HL-60 (cell line): ENCODE results near the gene MYBPH.

Source experiments
- DNase-seq, 2 experiments: peaks; one replicate each; pipeline ENCODE4 v3.0.0-alpha.2; 2010 to 2020; ENCODE audit warnings: low read depth in 1 of 2, low spot score in 1 of 2
- H3K27ac ChIP-seq: fragments of 250-450 bp; sonication (Bioruptor Pico); replicated peaks from 2 replicates; pipeline ENCODE4 v1.5.1; 2020; ENCODE audit warnings: mild to moderate bottlenecking, moderate library complexity
- H3K27me3 ChIP-seq: fragments of 250-450 bp; sonication (Bioruptor Pico); 2 replicates; pipeline ENCODE4 v1.5.1; 2021; ENCODE audit warnings: mild to moderate bottlenecking, moderate library complexity; ENCODE audit not compliant: insufficient read depth, poor library complexity, severe bottlenecking
- H3K4me3 ChIP-seq: replicated peaks from 2 replicates; pipeline ENCODE4 v1.5.1; 2011; ENCODE audit warnings: mild to moderate bottlenecking, control low read depth, low read length; ENCODE audit not compliant: insufficient read depth
- GABPA ChIP-seq: IDR thresholded peaks from 2 replicates; pipeline ENCODE4 v1.6.1; 2012; ENCODE audit warnings: low read depth
- POLR2AphosphoS5 ChIP-seq: IDR thresholded peaks from 2 replicates; pipeline ENCODE4 v1.6.1; 2012; ENCODE audit warnings: low read depth
- SPI1 ChIP-seq: IDR thresholded peaks from 2 replicates; pipeline ENCODE4 v1.6.1; 2012; ENCODE audit warnings: low read depth, mild to moderate bottlenecking, borderline replicate concordance
- TF ChIP-seq, protein P1 (sequence below): IDR thresholded peaks from 2 replicates; pipeline ENCODE4 v1.6.1; 2012; ENCODE audit warnings: low read depth; ENCODE audit not compliant: insufficient replicate concordance
- TF ChIP-seq, protein P2 (sequence below): IDR thresholded peaks from one replicate; pipeline ENCODE4 v1.5.1; 2011; ENCODE audit warnings: low read length, control low read depth, inconsistent platforms; ENCODE audit not compliant: insufficient read depth

The MYBPH gene

DNA sequence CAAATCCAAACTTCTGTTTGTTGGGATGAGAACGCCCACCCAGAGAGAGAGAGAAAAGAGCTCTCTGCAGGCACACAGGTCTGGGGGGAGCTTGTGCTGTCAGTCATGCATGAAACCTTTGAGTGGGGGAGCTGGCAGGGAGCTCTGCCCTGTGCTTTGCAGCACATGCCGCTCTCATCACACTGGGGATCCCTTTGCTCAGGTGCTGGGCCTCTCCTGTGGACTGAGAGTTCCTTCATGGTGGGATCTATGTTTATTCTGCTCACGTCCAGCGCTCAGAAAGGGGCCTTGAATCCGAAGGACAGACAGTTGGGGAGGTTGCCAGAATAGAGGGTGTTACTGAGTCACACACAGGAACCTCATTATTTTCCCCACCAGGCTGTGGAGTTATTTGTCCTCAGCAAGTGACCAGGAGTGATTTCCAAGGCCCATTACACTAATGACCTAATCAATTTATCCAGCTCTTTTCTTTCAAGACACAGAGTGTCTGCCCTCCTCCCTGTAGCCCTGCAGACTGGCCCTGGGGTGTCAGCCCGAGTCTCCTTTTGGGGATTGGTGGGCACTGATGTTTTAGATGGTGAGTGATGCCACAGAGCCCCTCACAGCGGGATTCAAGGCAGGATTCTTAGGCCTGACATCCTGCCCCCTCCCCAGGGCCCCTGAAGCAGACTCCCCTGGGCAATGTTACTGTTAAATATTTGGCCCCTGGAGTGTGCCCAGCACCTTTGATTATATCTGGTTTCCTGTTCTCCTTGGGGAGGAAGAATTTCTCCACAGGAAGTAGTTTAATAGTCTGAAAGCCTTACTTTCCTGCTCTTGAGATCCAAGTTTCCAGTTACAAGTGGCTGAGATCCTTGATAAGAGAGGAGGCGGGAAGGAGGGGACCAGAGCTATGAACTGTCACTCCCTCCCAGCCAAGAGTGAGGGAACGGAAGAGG lies 22.3 kb downstream of the MYBPH start:
- TF ChIP-seq GABPA (no peak), POLR2AphosphoS5 (no peak)
- TF ChIP-seq, protein P1, sequence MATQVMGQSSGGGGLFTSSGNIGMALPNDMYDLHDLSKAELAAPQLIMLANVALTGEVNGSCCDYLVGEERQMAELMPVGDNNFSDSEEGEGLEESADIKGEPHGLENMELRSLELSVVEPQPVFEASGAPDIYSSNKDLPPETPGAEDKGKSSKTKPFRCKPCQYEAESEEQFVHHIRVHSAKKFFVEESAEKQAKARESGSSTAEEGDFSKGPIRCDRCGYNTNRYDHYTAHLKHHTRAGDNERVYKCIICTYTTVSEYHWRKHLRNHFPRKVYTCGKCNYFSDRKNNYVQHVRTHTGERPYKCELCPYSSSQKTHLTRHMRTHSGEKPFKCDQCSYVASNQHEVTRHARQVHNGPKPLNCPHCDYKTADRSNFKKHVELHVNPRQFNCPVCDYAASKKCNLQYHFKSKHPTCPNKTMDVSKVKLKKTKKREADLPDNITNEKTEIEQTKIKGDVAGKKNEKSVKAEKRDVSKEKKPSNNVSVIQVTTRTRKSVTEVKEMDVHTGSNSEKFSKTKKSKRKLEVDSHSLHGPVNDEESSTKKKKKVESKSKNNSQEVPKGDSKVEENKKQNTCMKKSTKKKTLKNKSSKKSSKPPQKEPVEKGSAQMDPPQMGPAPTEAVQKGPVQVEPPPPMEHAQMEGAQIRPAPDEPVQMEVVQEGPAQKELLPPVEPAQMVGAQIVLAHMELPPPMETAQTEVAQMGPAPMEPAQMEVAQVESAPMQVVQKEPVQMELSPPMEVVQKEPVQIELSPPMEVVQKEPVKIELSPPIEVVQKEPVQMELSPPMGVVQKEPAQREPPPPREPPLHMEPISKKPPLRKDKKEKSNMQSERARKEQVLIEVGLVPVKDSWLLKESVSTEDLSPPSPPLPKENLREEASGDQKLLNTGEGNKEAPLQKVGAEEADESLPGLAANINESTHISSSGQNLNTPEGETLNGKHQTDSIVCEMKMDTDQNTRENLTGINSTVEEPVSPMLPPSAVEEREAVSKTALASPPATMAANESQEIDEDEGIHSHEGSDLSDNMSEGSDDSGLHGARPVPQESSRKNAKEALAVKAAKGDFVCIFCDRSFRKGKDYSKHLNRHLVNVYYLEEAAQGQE = no peak
- DNase-seq = no peak
- Histone ChIP-seq H3K27me3 (no peaks in the 10 kb centered on the region), H3K4me3 (no peak overlapping the region), H3K27ac (no peak overlapping the region)

DNA sequence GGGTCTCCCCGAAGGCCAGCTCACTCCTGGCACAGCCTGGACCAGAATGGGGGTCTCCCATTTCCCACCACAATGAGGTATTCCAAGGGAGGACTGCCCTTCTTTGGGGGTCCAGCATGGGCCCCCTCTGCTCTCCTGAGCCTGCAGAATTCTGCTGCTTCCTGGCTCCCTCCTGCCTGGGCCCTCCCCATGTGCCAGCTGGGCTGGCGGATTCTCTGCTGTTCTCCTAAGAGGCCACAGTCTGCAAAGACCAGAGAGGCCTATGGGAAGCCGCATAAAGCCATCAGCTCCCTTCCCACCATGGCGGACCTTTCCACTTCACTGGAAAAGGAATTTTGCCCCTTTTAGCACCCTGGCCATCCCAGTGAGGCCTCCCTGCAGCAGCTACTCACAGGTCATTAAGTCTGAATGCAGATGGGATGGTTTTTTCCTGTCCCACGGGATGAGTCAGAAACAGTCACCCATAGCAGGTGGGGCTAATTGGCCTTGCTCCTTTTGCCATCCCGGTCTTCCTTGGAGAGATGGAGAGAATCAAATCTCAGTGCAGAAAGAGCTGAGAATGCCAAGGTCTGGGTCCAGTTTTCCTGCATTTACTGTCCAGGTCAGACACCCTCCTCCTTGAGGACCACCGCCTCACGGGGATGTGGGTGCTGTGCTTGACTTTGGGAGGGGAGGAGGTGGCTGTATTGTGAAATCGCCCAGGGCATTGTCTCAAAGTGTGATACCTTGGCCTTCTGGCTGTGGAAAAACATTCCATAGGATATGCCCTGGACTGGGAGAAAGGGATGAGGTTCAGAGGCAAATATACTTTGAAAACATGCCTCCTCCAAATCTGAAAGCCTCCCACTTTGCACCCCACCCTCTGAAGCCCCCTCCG lies 23.2 kb downstream of the MYBPH start:
- no peak for DNase-seq
- Histone ChIP-seq H3K27me3 (no peaks in the 10 kb centered on the region), H3K27ac (no peak overlapping the region), H3K4me3 (no peak overlapping the region)
- TF ChIP-seq SPI1 = no peak
- TF ChIP-seq POLR2AphosphoS5 = no peak

DNA sequence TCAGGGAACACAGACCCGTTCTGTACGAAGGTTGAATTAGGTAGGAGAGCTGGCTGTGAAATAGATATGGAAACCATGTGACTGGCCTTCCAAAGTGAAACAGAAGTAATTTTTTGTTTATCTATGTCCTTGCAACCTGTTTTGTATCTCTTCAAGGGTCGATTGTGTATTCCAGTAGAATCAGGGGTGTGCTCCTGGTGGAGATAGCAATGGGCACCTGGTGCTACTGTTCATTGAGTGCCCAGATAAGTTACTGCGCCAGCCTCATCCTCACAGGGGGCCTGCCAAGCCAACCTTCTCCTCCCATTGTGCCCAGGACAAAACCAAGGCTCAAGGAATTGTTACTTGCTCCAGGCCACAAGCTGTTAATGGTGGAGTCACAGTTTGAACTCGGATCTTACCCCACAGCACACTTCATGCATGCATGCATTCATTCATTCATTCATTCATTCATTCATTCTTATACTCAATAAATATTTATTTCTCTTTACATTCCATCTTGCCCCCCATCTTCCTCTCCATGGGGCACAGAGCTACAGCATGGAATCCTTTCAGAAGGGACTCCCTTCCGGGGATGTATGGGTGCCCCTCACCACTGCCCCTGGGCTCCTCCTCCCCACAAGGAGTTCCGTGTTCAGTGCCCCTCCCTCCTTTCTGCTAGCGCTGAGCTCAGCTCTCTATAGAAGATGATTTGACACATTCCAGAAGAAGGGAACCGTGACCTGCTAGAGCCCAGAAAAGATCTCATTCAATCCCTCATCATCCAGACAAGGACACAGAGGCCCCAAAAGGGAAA lies 24.1 kb downstream of the MYBPH start:
- TF ChIP-seq, protein P1 = no peak
- TF ChIP-seq POLR2AphosphoS5 (no peak), GABPA (no peak)
- TF ChIP-seq, protein P2, sequence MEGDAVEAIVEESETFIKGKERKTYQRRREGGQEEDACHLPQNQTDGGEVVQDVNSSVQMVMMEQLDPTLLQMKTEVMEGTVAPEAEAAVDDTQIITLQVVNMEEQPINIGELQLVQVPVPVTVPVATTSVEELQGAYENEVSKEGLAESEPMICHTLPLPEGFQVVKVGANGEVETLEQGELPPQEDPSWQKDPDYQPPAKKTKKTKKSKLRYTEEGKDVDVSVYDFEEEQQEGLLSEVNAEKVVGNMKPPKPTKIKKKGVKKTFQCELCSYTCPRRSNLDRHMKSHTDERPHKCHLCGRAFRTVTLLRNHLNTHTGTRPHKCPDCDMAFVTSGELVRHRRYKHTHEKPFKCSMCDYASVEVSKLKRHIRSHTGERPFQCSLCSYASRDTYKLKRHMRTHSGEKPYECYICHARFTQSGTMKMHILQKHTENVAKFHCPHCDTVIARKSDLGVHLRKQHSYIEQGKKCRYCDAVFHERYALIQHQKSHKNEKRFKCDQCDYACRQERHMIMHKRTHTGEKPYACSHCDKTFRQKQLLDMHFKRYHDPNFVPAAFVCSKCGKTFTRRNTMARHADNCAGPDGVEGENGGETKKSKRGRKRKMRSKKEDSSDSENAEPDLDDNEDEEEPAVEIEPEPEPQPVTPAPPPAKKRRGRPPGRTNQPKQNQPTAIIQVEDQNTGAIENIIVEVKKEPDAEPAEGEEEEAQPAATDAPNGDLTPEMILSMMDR = no peak
- no peak overlapping the region for H3K4me3 ChIP-seq
- DNase-seq = no peak
- H3K27me3 ChIP-seq = no peaks in the 10 kb centered on the region
- no peak overlapping the region for H3K27ac ChIP-seq

DNA sequence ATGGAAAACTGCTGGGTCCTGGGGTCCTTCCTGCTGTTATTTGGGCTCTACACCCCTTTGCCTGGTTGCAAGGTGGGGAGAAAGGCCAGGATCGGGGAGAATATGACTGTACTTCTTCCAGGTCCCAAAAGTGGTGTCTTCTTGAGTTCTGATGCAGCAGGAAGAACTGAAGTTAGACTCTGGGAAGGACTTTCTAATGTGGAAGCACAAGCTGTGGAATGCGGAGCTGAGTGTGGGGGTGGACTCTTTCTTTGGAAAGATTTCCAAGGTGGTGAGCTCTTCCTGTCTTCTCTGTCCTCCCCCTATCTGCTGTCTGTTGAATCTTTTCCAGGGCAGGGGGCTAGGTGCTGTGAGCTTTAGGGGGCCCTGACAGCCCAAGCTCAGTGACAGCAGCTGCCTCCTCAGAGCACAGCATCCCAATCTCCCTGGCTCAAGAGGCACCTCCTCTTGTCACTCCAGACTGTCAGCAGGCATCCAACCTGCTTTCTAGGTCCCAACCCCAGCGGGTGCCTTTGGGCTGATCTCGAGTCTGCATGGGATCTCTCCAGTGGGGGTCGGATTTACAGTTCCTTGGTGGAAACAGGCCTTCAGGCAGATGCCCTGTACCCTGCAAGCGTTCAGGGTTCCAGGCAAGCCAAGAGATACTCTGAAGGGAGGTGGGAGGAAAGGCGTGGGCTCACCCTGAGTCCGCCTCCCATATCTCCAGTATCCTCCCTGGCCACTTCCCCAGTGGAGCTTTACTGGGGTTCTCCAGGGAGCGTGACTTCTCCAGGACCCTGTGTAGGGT lies 24.9 kb downstream of the MYBPH start:
- DNase-seq = no peak
- H3K27me3 ChIP-seq = no peaks in the 10 kb centered on the region
- no peak for TF ChIP-seq POLR2AphosphoS5
- TF ChIP-seq, protein P1 = no peak
- H3K4me3 ChIP-seq = no peak overlapping the region
- no peak overlapping the region for H3K27ac ChIP-seq
